Measurements from ENCODE around the gene SNX9. TPM values are rescaled to one million over a fixed set of nuclear protein-coding genes. Genes with fewer than 3 reads are reported as not detected.

Gene SNX9
- total RNA-seq, 2 donors from 2014 or later = 87.2 to 90.8 TPM

- Histone ChIP-seq H3K9me3 (no peaks in the 10 kb centered on the region), H3K36me3 (peaks cover 43% of the 10 kb centered on the region), H3K4me1 (ENCODE audit: control insufficient read depth in 1 of 2, low read depth in 2 of 2) (no peaks in the 10 kb centered on the region), H3K4me3 (no peak overlapping the region), H3K27me3 (replicated peaks; ENCODE audit: insufficient read depth) (no peaks in the 10 kb centered on the region), H3K27ac (no peak overlapping the region)
- ATAC-seq (ENCODE audit: insufficient number of reproducible peaks, low FRiP score, low read depth) (no peak), DNase-seq (ENCODE audit: low spot score) (no peak)
- TF ChIP-seq, protein P1, sequence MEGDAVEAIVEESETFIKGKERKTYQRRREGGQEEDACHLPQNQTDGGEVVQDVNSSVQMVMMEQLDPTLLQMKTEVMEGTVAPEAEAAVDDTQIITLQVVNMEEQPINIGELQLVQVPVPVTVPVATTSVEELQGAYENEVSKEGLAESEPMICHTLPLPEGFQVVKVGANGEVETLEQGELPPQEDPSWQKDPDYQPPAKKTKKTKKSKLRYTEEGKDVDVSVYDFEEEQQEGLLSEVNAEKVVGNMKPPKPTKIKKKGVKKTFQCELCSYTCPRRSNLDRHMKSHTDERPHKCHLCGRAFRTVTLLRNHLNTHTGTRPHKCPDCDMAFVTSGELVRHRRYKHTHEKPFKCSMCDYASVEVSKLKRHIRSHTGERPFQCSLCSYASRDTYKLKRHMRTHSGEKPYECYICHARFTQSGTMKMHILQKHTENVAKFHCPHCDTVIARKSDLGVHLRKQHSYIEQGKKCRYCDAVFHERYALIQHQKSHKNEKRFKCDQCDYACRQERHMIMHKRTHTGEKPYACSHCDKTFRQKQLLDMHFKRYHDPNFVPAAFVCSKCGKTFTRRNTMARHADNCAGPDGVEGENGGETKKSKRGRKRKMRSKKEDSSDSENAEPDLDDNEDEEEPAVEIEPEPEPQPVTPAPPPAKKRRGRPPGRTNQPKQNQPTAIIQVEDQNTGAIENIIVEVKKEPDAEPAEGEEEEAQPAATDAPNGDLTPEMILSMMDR (IDR thresholded peaks at IDR 0.05) = no peak
Measured at GRCh38 chr6:157927011-157927410, 104.0 kb downstream of the SNX9 start.

DNA sequence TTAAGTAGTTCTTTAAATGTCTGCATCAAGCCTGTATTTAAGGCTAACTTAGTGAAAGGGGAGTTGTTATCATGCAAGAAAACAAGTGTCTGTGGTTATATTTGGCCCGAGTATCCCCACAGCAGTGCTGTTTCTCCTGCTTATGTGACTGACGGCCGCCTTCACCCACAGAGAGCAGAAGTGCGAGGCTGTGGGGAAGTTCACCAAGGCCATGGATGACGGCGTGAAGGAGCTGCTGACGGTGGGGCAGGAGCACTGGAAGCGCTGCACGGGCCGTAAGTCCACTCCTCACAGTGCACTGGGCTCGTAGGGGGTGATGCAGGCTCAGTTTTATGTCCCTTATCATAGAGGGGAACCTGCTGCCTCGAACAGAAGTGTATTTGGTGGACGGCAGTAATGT, 105.4 kb downstream of the SNX9 start:
- Histone ChIP-seq H3K27ac (no peak overlapping the region), H3K4me3 (no peak overlapping the region), H3K27me3 (replicated peaks; ENCODE audit: insufficient read depth) (no peaks in the 10 kb centered on the region), H3K4me1 (ENCODE audit: control insufficient read depth in 1 of 2, low read depth in 2 of 2) (no peaks in the 10 kb centered on the region), H3K9me3 (no peaks in the 10 kb centered on the region), H3K36me3 (peaks cover 57% of the 10 kb centered on the region)
- no peak for ATAC-seq (ENCODE audit: insufficient number of reproducible peaks, low FRiP score, low read depth)
- TF ChIP-seq, protein P1 (IDR thresholded peaks at IDR 0.05) = no peak
- DNase-seq (ENCODE audit: low spot score) = no peak

DNA sequence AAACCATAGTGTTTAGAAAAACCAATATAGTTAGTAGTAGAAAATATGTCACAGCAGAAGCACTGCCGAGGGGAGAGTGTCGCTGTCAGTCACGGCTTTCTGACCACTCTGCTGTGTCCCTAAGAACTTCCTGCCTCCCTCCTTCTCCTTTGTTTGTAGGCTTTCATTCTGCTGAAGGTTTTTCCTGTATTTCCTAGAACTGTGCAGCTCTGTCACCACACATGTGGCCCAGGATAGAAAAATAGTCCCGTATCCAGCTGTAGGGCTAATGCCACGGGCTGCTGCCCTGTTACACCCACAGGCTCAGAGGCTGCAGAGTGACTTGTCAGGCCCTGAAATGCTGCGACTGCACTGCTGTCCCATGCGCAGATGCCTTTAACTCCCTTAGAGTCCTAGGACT, 106.0 kb downstream of the SNX9 start:
- peaks cover 59% of the 10 kb centered on the region for H3K36me3 ChIP-seq
- no peak overlapping the region for H3K4me3 ChIP-seq
- DNase-seq (ENCODE audit: low spot score) (no peak), ATAC-seq (ENCODE audit: insufficient number of reproducible peaks, low FRiP score, low read depth) (no peak)
- no peaks in the 10 kb centered on the region for H3K9me3 ChIP-seq
- no peaks in the 10 kb centered on the region for H3K4me1 ChIP-seq (ENCODE audit: control insufficient read depth in 1 of 2, low read depth in 2 of 2)
- TF ChIP-seq, protein P1 (IDR thresholded peaks at IDR 0.05) = no peak
- no peaks in the 10 kb centered on the region for H3K27me3 ChIP-seq (replicated peaks; ENCODE audit: insufficient read depth)
- H3K27ac ChIP-seq = no peak overlapping the region

GRCh38 chr6:157929765-157930319, 106.8 kb downstream of the SNX9 start:
- TF ChIP-seq, protein P1 (IDR thresholded peaks at IDR 0.05) = no peak
- H3K36me3 ChIP-seq = peaks cover 62% of the 10 kb centered on the region
- ATAC-seq (ENCODE audit: insufficient number of reproducible peaks, low FRiP score, low read depth) = no peak

GRCh38 chr6:157935786-157936185, 112.7 kb downstream of the SNX9 start:
- H3K4me3 ChIP-seq = no peak overlapping the region
- H3K27ac ChIP-seq = no peak overlapping the region
- TF ChIP-seq, protein P1 (IDR thresholded peaks at IDR 0.05) = no peak
- no peaks in the 10 kb centered on the region for H3K4me1 ChIP-seq (ENCODE audit: control insufficient read depth in 1 of 2, low read depth in 2 of 2)
- no peaks in the 10 kb centered on the region for H3K27me3 ChIP-seq (replicated peaks; ENCODE audit: insufficient read depth)
- DNase-seq (ENCODE audit: low spot score) (no peak), ATAC-seq (ENCODE audit: insufficient number of reproducible peaks, low FRiP score, low read depth) (no peak)
- peaks cover 62% of the 10 kb centered on the region for H3K36me3 ChIP-seq
- H3K9me3 ChIP-seq = no peaks in the 10 kb centered on the region

More at GRCh38 chr6:157929765-157930319, 106.8 kb downstream of the SNX9 start:
- Histone ChIP-seq H3K9me3 (no peaks in the 10 kb centered on the region), H3K4me3 (no peak overlapping the region), H3K4me1 (ENCODE audit: control insufficient read depth in 1 of 2, low read depth in 2 of 2) (no peaks in the 10 kb centered on the region), H3K27me3 (replicated peaks; ENCODE audit: insufficient read depth) (no peaks in the 10 kb centered on the region), H3K27ac (no peak overlapping the region)
- no peak for DNase-seq (ENCODE audit: low spot score)
